ENCODE data around the gene TAF9.

- no peak for TF ChIP-seq CTCF (IDR thresholded peaks at IDR 0.05)
- no peak for TF ChIP-seq POLR2AphosphoS5 (IDR thresholded peaks at IDR 0.05)
- no peak for TF ChIP-seq EP300 (IDR thresholded peaks at IDR 0.05)
Observed at GRCh38 chr5:69331528-69332445, 37.5 kb downstream of the TAF9 start.
